ENCODE measurements around the gene CRB1.

CRB1 gene

DNA sequence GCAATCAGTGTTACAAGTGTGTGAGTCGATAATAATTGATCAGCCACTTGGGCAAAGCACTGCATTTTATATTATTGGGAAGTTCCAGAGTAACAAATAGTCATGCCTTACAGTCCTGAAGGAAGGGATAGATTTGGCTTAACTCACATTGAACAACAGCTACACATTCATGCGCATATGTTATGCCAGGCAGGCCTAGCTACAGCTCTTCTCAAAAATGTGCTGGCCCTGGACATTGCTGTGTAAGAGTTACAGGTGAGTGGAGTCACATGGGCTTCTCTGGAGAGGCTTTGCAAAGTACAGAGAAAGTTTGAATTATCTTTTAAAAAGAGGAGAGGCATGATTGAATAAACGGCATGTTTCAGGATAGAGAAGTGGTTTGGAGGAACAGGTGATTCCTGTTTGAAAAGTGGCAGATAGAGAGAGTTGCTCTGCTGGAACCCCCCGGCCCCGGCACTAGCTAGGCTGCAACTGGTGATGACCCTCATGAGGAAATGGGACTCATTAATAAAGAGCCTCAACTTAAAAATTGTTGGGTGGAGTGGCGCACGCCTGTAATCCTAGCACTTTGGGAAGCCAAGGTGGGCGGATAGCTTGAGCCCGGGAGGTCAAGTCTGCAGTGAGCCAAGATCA lies 200.6 kb downstream of the CRB1 start:
- H3K36me3 ChIP-seq (ENCODE audit: insufficient read depth, low read length), result no peaks in the 10 kb centered on the region
- no peaks in the 10 kb centered on the region for H4K20me1 ChIP-seq (ENCODE audit: insufficient read depth, low read length, poor library complexity, severe bottlenecking)
- no peak overlapping the region for H3K9ac ChIP-seq (ENCODE audit: low read depth, low read length, poor library complexity, severe bottlenecking)
- no peak overlapping the region for H3K4me2 ChIP-seq (ENCODE audit: low read depth, low read length, poor library complexity, severe bottlenecking)
- peaks cover 3% of the 10 kb centered on the region; the same call in 1 of the 2 replicates for H3F3A ChIP-seq (ENCODE audit: low read depth)
- H3K27me3 ChIP-seq (ENCODE audit: insufficient read depth, low read length, poor library complexity, severe bottlenecking), result no peaks in the 10 kb centered on the region
- TF ChIP-seq, protein P1, sequence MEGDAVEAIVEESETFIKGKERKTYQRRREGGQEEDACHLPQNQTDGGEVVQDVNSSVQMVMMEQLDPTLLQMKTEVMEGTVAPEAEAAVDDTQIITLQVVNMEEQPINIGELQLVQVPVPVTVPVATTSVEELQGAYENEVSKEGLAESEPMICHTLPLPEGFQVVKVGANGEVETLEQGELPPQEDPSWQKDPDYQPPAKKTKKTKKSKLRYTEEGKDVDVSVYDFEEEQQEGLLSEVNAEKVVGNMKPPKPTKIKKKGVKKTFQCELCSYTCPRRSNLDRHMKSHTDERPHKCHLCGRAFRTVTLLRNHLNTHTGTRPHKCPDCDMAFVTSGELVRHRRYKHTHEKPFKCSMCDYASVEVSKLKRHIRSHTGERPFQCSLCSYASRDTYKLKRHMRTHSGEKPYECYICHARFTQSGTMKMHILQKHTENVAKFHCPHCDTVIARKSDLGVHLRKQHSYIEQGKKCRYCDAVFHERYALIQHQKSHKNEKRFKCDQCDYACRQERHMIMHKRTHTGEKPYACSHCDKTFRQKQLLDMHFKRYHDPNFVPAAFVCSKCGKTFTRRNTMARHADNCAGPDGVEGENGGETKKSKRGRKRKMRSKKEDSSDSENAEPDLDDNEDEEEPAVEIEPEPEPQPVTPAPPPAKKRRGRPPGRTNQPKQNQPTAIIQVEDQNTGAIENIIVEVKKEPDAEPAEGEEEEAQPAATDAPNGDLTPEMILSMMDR (conservative IDR thresholded peaks at IDR 0.05; ENCODE audit: low read length), result no peak
- TF ChIP-seq EZH2phosphoT487 (IDR thresholded peaks at IDR 0.05; ENCODE audit: borderline replicate concordance), result no peak
- H2AFZ ChIP-seq (ENCODE audit: low read length), result no peak overlapping the region
- H3K79me2 ChIP-seq (ENCODE audit: insufficient read depth, low read length), result no peaks in the 10 kb centered on the region
- peaks cover 72% of the 10 kb centered on the region for H3K4me1 ChIP-seq (ENCODE audit: insufficient read depth, low read length, poor library complexity, severe bottlenecking)
- no peaks in the 10 kb centered on the region for H3K9me2 ChIP-seq (replicated peaks; ENCODE audit: low read depth, low read length)
- H3K4me3 ChIP-seq (ENCODE audit: low read length, poor library complexity, severe bottlenecking), result no peak overlapping the region
- no peaks in the 10 kb centered on the region for H3K9me3 ChIP-seq (ENCODE audit: insufficient read depth, low read depth, low read length)

DNA sequence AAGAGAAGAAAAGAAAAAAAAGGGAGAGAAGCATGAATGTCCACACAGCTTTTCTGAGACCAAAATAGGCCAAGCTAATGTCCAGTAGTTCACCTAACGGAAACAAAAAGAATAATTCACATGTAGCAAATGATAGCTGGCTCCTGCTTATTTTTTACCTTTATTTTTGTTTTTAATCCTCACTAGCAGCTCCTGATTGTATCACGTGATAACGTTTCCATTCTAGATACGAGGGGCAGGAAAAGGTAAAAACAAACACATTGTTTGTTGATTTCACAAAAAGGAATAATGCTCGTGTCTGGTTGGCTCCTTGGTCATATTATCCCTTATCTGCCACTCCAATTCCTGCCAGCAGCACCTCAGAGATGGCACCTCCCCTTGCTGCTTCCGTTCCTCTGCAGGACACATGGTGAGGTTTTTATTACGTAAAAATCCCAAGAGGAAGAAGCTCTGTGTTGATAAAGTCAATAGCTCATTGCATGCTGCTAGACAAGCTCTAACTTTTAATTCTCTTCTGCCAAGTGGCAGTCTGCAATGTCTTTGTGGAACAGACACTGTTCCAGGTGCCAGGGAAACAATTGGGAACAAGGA lies 201.7 kb downstream of the CRB1 start:
- H3K36me3 ChIP-seq (ENCODE audit: insufficient read depth, low read length), result no peaks in the 10 kb centered on the region
- H3K79me2 ChIP-seq (ENCODE audit: insufficient read depth, low read length), result no peaks in the 10 kb centered on the region
- H4K20me1 ChIP-seq (ENCODE audit: insufficient read depth, low read length, poor library complexity, severe bottlenecking), result no peaks in the 10 kb centered on the region
- H3K9me3 ChIP-seq (ENCODE audit: insufficient read depth, low read depth, low read length), result no peaks in the 10 kb centered on the region
- H3K27me3 ChIP-seq (ENCODE audit: insufficient read depth, low read length, poor library complexity, severe bottlenecking), result no peaks in the 10 kb centered on the region
- peak overlapping the region; percentile 47 for H2AFZ ChIP-seq (ENCODE audit: low read length)
- peak overlapping the region; percentile 22 for H3K9ac ChIP-seq (ENCODE audit: low read depth, low read length, poor library complexity, severe bottlenecking)
- H3F3A ChIP-seq (ENCODE audit: low read depth), result peaks cover 3% of the 10 kb centered on the region; the same call in 1 of the 2 replicates
- H3K4me2 ChIP-seq (ENCODE audit: low read depth, low read length, poor library complexity, severe bottlenecking), result peak overlapping the region; percentile 43
- H3K4me1 ChIP-seq (ENCODE audit: insufficient read depth, low read length, poor library complexity, severe bottlenecking), result peaks cover 64% of the 10 kb centered on the region
- H3K9me2 ChIP-seq (replicated peaks; ENCODE audit: low read depth, low read length), result no peaks in the 10 kb centered on the region
- H3K4me3 ChIP-seq (ENCODE audit: low read length, poor library complexity, severe bottlenecking), result peak overlapping the region; percentile 15
- TF ChIP-seq, protein P1 (conservative IDR thresholded peaks at IDR 0.05; ENCODE audit: low read length), result no peak
- TF ChIP-seq EZH2phosphoT487 (IDR thresholded peaks at IDR 0.05; ENCODE audit: borderline replicate concordance), result no peak

DNA sequence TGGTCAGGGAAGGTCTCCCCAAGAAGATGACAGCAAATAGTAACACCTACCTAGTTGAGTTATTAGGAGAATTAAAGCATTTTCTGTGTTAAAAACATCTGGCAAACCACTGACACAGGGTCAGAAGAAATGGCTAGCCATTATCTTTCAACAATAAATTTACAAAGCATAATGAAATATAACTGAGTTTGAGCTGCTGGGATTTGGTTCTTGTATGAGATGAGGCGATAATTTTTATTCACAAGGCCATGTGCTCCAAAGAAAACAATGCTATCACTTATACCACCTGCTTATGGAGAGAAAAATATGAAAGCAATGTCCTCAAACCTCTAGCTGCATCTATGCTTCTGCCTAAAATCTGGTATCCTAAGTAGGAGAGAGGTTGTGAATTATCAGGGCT lies 202.3 kb downstream of the CRB1 start:
- TF ChIP-seq EZH2phosphoT487 (IDR thresholded peaks at IDR 0.05; ENCODE audit: borderline replicate concordance), result no peak
- TF ChIP-seq, protein P1 (conservative IDR thresholded peaks at IDR 0.05; ENCODE audit: low read length), result no peak

More for the DNA sequence above, 202.3 kb downstream of the CRB1 start:
- no peaks in the 10 kb centered on the region for H4K20me1 ChIP-seq (ENCODE audit: insufficient read depth, low read length, poor library complexity, severe bottlenecking)
- H3K36me3 ChIP-seq (ENCODE audit: insufficient read depth, low read length), result no peaks in the 10 kb centered on the region
- H3K4me3 ChIP-seq (ENCODE audit: low read length, poor library complexity, severe bottlenecking), result peak overlapping the region; percentile 15
- peaks cover 59% of the 10 kb centered on the region for H3K4me1 ChIP-seq (ENCODE audit: insufficient read depth, low read length, poor library complexity, severe bottlenecking)
- H3K79me2 ChIP-seq (ENCODE audit: insufficient read depth, low read length), result no peaks in the 10 kb centered on the region
- H3K9me3 ChIP-seq (ENCODE audit: insufficient read depth, low read depth, low read length), result no peaks in the 10 kb centered on the region
- H2AFZ ChIP-seq (ENCODE audit: low read length), result peak overlapping the region; percentile 47
- no peaks in the 10 kb centered on the region for H3K9me2 ChIP-seq (replicated peaks; ENCODE audit: low read depth, low read length)
- no peak overlapping the region for H3K9ac ChIP-seq (ENCODE audit: low read depth, low read length, poor library complexity, severe bottlenecking)
- peaks cover 3% of the 10 kb centered on the region; the same call in 1 of the 2 replicates for H3F3A ChIP-seq (ENCODE audit: low read depth)
- peak overlapping the region; percentile 43 for H3K4me2 ChIP-seq (ENCODE audit: low read depth, low read length, poor library complexity, severe bottlenecking)
- no peaks in the 10 kb centered on the region for H3K27me3 ChIP-seq (ENCODE audit: insufficient read depth, low read length, poor library complexity, severe bottlenecking)

Data from Loucy (cell line).